ENCODE results near the gene PSMC3IP. TPM values are rescaled to one million over a fixed set of nuclear protein-coding genes. Genes with fewer than 3 reads are reported as not detected.

The PSMC3IP gene
- total and polyA plus RNA-seq, 2 of the 4 experiments (the other 2 are of a cell fraction) = 5.6 to 9.8 TPM

GRCh38 chr17:42623271-42623670, 45.7 kb upstream of the PSMC3IP start:
- Histone ChIP-seq H3K9ac (ENCODE audit: low read depth, low read length) (no peak overlapping the region), H3K4ac (ENCODE audit: low read depth, low read length) (no peak overlapping the region), H3K9me3 (ENCODE audit: control insufficient read depth, insufficient read depth, low read length) (no peaks in the 10 kb centered on the region), H2BK20ac (ENCODE audit: low read depth, low read length) (no peak overlapping the region), H2BK5ac (ENCODE audit: low read depth, low read length, poor library complexity, severe bottlenecking) (no peak overlapping the region), H3K14ac (replicated peaks; ENCODE audit: low read depth, low read length) (no peak overlapping the region), H2BK120ac (ENCODE audit: low read depth, low read length) (no peak overlapping the region), H2AK5ac (ENCODE audit: low read depth, low read length) (no peak overlapping the region), H3K4me1 (ENCODE audit: control insufficient read depth, insufficient read depth, low read length) (no peaks in the 10 kb centered on the region), H4K5ac (ENCODE audit: low read depth, low read length) (no peak overlapping the region), H3K18ac (ENCODE audit: low read depth, low read length) (no peak overlapping the region), H4K8ac (ENCODE audit: low read depth in 2 of 2, low read length in 2 of 2) (no peak overlapping the region), H3K36me3 (ENCODE audit: control insufficient read depth, insufficient read depth, low read length) (no peaks in the 10 kb centered on the region), H3K79me1 (ENCODE audit: low read depth in 1 of 2, low read length in 2 of 2) (no peaks in the 10 kb centered on the region), H3K4me3 (ENCODE audit: insufficient read depth, low read depth, low read length) (no peak overlapping the region), H2AK9ac (replicated peaks; ENCODE audit: low read depth, low read length, poor library complexity) (no peak overlapping the region), H3K9me1 (ENCODE audit: insufficient read depth, low read length) (no peaks in the 10 kb centered on the region), H2AFZ (replicated peaks; ENCODE audit: low read length, poor library complexity) (no peak overlapping the region), H3K4me2 (ENCODE audit: low read depth, low read length) (no peak overlapping the region), H3K56ac (ENCODE audit: extremely low read depth, insufficient read depth, low read length) (no peak overlapping the region), H4K91ac (ENCODE audit: insufficient read depth, low read depth, low read length) (no peak overlapping the region), H3K27ac (ENCODE audit: insufficient read depth, low read length) (no peak overlapping the region), H3K23ac (ENCODE audit: low read depth, low read length) (no peak overlapping the region), H2BK15ac (ENCODE audit: low read depth, low read length) (no peak overlapping the region), H4K20me1 (ENCODE audit: insufficient read depth, low read length) (no peaks in the 10 kb centered on the region), H3K27me3 (ENCODE audit: control insufficient read depth, insufficient read depth, low read length) (peaks cover 8% of the 10 kb centered on the region)
- no CpG with 5 or more reads among the region's 2 CpGs for WGBS, 2 experiments (ENCODE audit: extremely low coverage in 2 of 2, insufficient read length in 1 of 2)
- dilution Hi-C loops (cut with HindIII; ENCODE audit: low sequenced_read_pairs, unreplicated experiment) (no loop called here), in situ Hi-C loops (cut with MboI; ENCODE audit: low sequenced_read_pairs) (no loop called here), intact Hi-C loops (cut with micrococcal nuclease) (no loop called here)
- ChIA-PET POLR2A (ENCODE audit: unreplicated experiment) (no interaction called here), CTCF (interaction anchor here (0.7 kb wide), 1 partner anchor 60 kb away, joined by 3 read pairs; no protein-coding TSS in a partner anchor)
- TF ChIP-seq RCOR1 (IDR thresholded peaks at IDR 0.05; ENCODE audit: insufficient replicate concordance, low read length) (no peak), RFX5 (IDR thresholded peaks at IDR 0.05; ENCODE audit: low read depth, low read length) (no peak), MXI1 (IDR thresholded peaks at IDR 0.05; ENCODE audit: borderline replicate concordance, low read depth, low read length) (no peak), NFE2L2 (IDR thresholded peaks at IDR 0.05; ENCODE audit: low read depth, low read length) (no peak), FOS (IDR thresholded peaks at IDR 0.05; ENCODE audit: low read depth, low read length) (no peak), MAFK (IDR thresholded peaks at IDR 0.05; ENCODE audit: low read depth, low read length) (no peak), POLR2A (IDR thresholded peaks at IDR 0.05; ENCODE audit: low read depth, low read length) (no peak), CEBPB (IDR thresholded peaks at IDR 0.05; ENCODE audit: low read depth, low read length) (no peak), RAD21 (IDR thresholded peaks at IDR 0.05; ENCODE audit: low read length) (no peak), ELK1 (IDR thresholded peaks at IDR 0.05; ENCODE audit: borderline replicate concordance, low read depth, low read length) (no peak), MAZ (IDR thresholded peaks at IDR 0.05; ENCODE audit: borderline replicate concordance, low read depth, low read length) (no peak), CHD1 (IDR thresholded peaks at IDR 0.05; ENCODE audit: low read depth, low read length) (no peak)
- TF ChIP-seq, protein P1, sequence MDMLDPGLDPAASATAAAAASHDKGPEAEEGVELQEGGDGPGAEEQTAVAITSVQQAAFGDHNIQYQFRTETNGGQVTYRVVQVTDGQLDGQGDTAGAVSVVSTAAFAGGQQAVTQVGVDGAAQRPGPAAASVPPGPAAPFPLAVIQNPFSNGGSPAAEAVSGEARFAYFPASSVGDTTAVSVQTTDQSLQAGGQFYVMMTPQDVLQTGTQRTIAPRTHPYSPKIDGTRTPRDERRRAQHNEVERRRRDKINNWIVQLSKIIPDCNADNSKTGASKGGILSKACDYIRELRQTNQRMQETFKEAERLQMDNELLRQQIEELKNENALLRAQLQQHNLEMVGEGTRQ (IDR thresholded peaks at IDR 0.05; ENCODE audit: low read depth, low read length) = no peak
- TF ChIP-seq, protein P2, sequence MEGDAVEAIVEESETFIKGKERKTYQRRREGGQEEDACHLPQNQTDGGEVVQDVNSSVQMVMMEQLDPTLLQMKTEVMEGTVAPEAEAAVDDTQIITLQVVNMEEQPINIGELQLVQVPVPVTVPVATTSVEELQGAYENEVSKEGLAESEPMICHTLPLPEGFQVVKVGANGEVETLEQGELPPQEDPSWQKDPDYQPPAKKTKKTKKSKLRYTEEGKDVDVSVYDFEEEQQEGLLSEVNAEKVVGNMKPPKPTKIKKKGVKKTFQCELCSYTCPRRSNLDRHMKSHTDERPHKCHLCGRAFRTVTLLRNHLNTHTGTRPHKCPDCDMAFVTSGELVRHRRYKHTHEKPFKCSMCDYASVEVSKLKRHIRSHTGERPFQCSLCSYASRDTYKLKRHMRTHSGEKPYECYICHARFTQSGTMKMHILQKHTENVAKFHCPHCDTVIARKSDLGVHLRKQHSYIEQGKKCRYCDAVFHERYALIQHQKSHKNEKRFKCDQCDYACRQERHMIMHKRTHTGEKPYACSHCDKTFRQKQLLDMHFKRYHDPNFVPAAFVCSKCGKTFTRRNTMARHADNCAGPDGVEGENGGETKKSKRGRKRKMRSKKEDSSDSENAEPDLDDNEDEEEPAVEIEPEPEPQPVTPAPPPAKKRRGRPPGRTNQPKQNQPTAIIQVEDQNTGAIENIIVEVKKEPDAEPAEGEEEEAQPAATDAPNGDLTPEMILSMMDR (conservative IDR thresholded peaks at IDR 0.05; ENCODE audit: low read depth, low read length) = no peak
- DNase-seq (no peak), ATAC-seq (ENCODE audit: low read depth) (no peak)
- no TSS peak for BruUV-seq (replicated peaks)
